Uterine smooth muscle cell (primary cell): ENCODE results near the gene DRD3. TPM values are rescaled to one million over a fixed set of nuclear protein-coding genes. Genes with fewer than 3 reads are reported as not detected.

Experiments
- total RNA-seq: library from RNA; depleted of rRNA; stranded (reverse); fragments of >200 nt; gene quantifications from 2 replicates; pipeline ENCODE4 v1.2.3, GENCODE V29; 2014

Gene DRD3
- total RNA-seq: not detected in 2 replicates

GRCh38 chr3:114178770-114179368, at the start of gene DRD3:
Gene DRD3, minus strand, starts transcription at chr3:114179052. Its CDS starts 7,060 bp downstream, at chr3:114171992.

Other genes with a start within 250 kb of the DRD3 start
- gene ZDHHC23, start 231.0 kb downstream of the DRD3 start, total RNA-seq: 0.55 and 1.1 TPM in 2 replicates
- gene CCDC191, start 122.5 kb downstream of the DRD3 start, total RNA-seq: 1.2 and 2.5 TPM in 2 replicates
- gene QTRT2, start 122.3 kb downstream of the DRD3 start, total RNA-seq: 14.1 and 23.4 TPM in 2 replicates
- gene ZNF80, start 58.5 kb upstream of the DRD3 start, total RNA-seq: not detected in 2 replicates
- gene TIGIT, start 115.0 kb upstream of the DRD3 start, total RNA-seq: not detected in 2 replicates